ENCODE data around the gene MMGT1.
"Not testable (repeated sequence)": the region's sequence is repeated elsewhere in the genome, so short reads cannot be mapped to it uniquely, and the experiment has no call there.

MMGT1 gene

GRCh38 chrX:135920516-135920915 is 53.3 kb downstream of the MMGT1 start:
- DNase-seq = not testable (repeated sequence)

DNA sequence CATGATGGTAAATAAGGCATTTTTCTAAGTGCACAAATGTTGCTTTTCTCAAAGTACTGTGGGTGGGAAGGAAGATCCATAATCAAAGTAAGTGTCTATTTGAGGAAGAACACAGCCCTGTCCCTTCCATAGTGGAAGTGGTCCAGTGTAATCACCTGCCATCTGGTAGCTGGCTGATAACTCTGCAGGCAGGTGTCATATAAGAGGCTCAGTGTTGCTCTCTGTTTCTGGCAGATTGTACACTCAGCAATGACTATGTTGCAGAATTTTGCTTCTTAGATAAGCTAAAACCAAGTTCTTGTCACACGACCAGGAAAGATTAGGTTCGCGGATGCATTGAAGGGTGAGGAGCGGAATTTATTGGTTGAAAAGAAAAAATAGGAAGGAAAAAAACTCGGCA is 59.4 kb downstream of the MMGT1 start:
- no peak for DNase-seq
